HepG2 (cell line): ENCODE results near the gene TAPBP. TPM values are rescaled to one million over a fixed set of nuclear protein-coding genes. Genes with fewer than 3 reads are reported as not detected.

Source experiments
- ADNP ChIP-seq: sonication (generic); formaldehyde crosslinking; IDR thresholded peaks from 2 replicates; pipeline ENCODE4 v1.4.0; 2020; ENCODE audit warnings: missing genetic modification reagents
- ATM ChIP-seq: fragments of 450-650 bp; IDR thresholded peaks from 2 replicates; pipeline ENCODE4 v1.7.1; 2017; ENCODE audit warnings: mild to moderate bottlenecking, borderline replicate concordance
- DNMT1 ChIP-seq: sonication (generic); formaldehyde crosslinking; IDR thresholded peaks from 2 replicates; pipeline ENCODE4 v1.5.1; 2020; ENCODE audit warnings: mild to moderate bottlenecking, missing genetic modification reagents
- EHMT2 ChIP-seq: fragments of 200-600 bp; sonication (generic); IDR thresholded peaks from 2 replicates; pipeline ENCODE4 v1.7.0; 2017; ENCODE audit warnings: antibody characterized with exemption, low read depth, low read length, borderline replicate concordance
- GLI4 ChIP-seq: sonication (generic); formaldehyde crosslinking; IDR thresholded peaks from 2 replicates; pipeline ENCODE4 v1.5.1; 2020; ENCODE audit warnings: missing genetic modification reagents, mild to moderate bottlenecking, moderate library complexity, borderline replicate concordance
- HIVEP1 ChIP-seq: sonication (generic); formaldehyde crosslinking; IDR thresholded peaks from 2 replicates; pipeline ENCODE4 v1.4.0; 2020; ENCODE audit warnings: mild to moderate bottlenecking, missing genetic modification reagents
- HNRNPL ChIP-seq: fragments of 200-400 bp; formaldehyde crosslinking; IDR thresholded peaks from 2 replicates; pipeline ENCODE4 v1.6.1; 2017; ENCODE audit warnings: mild to moderate bottlenecking, low read depth, low read length
- JUND ChIP-seq: sonication (generic); formaldehyde crosslinking; IDR thresholded peaks from 2 replicates; pipeline ENCODE4 v1.8.0; 2022; ENCODE audit warnings: mild to moderate bottlenecking, missing genetic modification reagents
- KDM5A ChIP-seq: fragments of 200-600 bp; sonication (generic); IDR thresholded peaks from 2 replicates; pipeline ENCODE4 v1.7.0; 2018; ENCODE audit warnings: antibody characterized with exemption, mild to moderate bottlenecking, low read length, borderline replicate concordance
- NCOA1 ChIP-seq: sonication (generic); formaldehyde crosslinking; IDR thresholded peaks from 2 replicates; pipeline ENCODE4 v1.9.0; 2021; ENCODE audit warnings: missing genetic modification reagents
- NR2C2 ChIP-seq: sonication (generic); formaldehyde crosslinking; IDR thresholded peaks from 2 replicates; pipeline ENCODE4 v1.4.0; 2020; ENCODE audit warnings: missing genetic modification reagents, mild to moderate bottlenecking, moderate library complexity, borderline replicate concordance
- RBAK ChIP-seq: sonication (generic); formaldehyde crosslinking; IDR thresholded peaks from 2 replicates; pipeline ENCODE4 v1.5.1; 2020; ENCODE audit warnings: mild to moderate bottlenecking, missing genetic modification reagents
- RORA ChIP-seq: sonication (generic); formaldehyde crosslinking; IDR thresholded peaks from 2 replicates; pipeline ENCODE4 v1.5.0; 2020; ENCODE audit warnings: mild to moderate bottlenecking, missing genetic modification reagents, moderate library complexity
- SMYD3 ChIP-seq: sonication (generic); formaldehyde crosslinking; IDR thresholded peaks from 2 replicates; pipeline ENCODE4 v1.8.1; 2023; ENCODE audit warnings: mild to moderate bottlenecking, missing genetic modification reagents
- SP5 ChIP-seq: IDR thresholded peaks from 2 replicates; pipeline ENCODE4 v1.6.1; 2016; ENCODE audit warnings: low read depth, borderline replicate concordance
- SUZ12 ChIP-seq: fragments of 150-350 bp; IDR thresholded peaks from 2 replicates; pipeline ENCODE4 v1.6.1; 2014; ENCODE audit warnings: low read depth, low read length
- ZBTB21 ChIP-seq: sonication (generic); formaldehyde crosslinking; IDR thresholded peaks from 2 replicates; pipeline ENCODE4 v1.4.0; 2020; ENCODE audit warnings: missing genetic modification reagents
- ZNF337 ChIP-seq: sonication (generic); formaldehyde crosslinking; IDR thresholded peaks from 2 replicates; pipeline ENCODE4 v1.5.1; 2020; ENCODE audit warnings: missing genetic modification reagents, low read depth, mild to moderate bottlenecking, borderline replicate concordance
- ZNF839 ChIP-seq: sonication (generic); formaldehyde crosslinking; IDR thresholded peaks from 2 replicates; pipeline ENCODE4 v1.4.0; 2020; ENCODE audit warnings: missing genetic modification reagents, mild to moderate bottlenecking, borderline replicate concordance
- ZZZ3 ChIP-seq: sonication (generic); formaldehyde crosslinking; IDR thresholded peaks from 2 replicates; pipeline ENCODE4 v1.4.0; 2020; ENCODE audit warnings: missing genetic modification reagents, mild to moderate bottlenecking, borderline replicate concordance
- polyA plus RNA-seq, 8 experiments: library from polyadenylated mRNA; depleted of rRNA in 3 of 8; stranded (reverse) in 7 of 8; unstranded in 1 of 8; fragments of >200 nt; fragmentation: Illumina TruSeq in 4 of 8; extraction: Trizol in 4 of 8; gene quantifications; 2 replicates each; pipeline versions ENCODE4 v1.2.1 to v1.2.3, GENCODE V29; 2011 to 2016; ENCODE audit warnings: low read depth in 4 of 8, missing spikeins in 1 of 8, mixed read lengths in 1 of 8; ENCODE audit not compliant: insufficient read depth in 1 of 8
- total RNA-seq, 5 experiments: library from RNA; depleted of rRNA; stranded (reverse); fragments of >200 nt; fragmentation: Illumina TruSeq; extraction: Trizol; gene quantifications; 2 replicates each; pipeline ENCODE4 v1.2.3, GENCODE V29; 2016; ENCODE audit warnings: low read depth in 1 of 5
- TF ChIP-seq, protein P1 (sequence below): sonication (generic); formaldehyde crosslinking; IDR thresholded peaks from 2 replicates; pipeline ENCODE4 v1.4.0; 2020; ENCODE audit warnings: mild to moderate bottlenecking, missing genetic modification reagents
- TF ChIP-seq, protein P2 (sequence below): sonication (generic); formaldehyde crosslinking; IDR thresholded peaks from 2 replicates; pipeline ENCODE4 v1.4.0; 2020; ENCODE audit warnings: missing genetic modification reagents
- TF ChIP-seq, protein P3 (sequence below): sonication (generic); formaldehyde crosslinking; IDR thresholded peaks from 2 replicates; pipeline ENCODE4 v1.8.0; 2022; ENCODE audit warnings: mild to moderate bottlenecking, missing genetic modification reagents; ENCODE audit not compliant: insufficient replicate concordance
- TF ChIP-seq, protein P4 (sequence below): sonication (generic); formaldehyde crosslinking; IDR thresholded peaks from 2 replicates; pipeline ENCODE4 v1.4.0; 2020; ENCODE audit warnings: missing genetic modification reagents, borderline replicate concordance

The TAPBP gene
- total and polyA plus RNA-seq, 2 of the 13 experiments (the other 11 are each of a cell fraction or from before 2014, with no cell fraction given) = 27.4 to 32.3 TPM

DNA sequence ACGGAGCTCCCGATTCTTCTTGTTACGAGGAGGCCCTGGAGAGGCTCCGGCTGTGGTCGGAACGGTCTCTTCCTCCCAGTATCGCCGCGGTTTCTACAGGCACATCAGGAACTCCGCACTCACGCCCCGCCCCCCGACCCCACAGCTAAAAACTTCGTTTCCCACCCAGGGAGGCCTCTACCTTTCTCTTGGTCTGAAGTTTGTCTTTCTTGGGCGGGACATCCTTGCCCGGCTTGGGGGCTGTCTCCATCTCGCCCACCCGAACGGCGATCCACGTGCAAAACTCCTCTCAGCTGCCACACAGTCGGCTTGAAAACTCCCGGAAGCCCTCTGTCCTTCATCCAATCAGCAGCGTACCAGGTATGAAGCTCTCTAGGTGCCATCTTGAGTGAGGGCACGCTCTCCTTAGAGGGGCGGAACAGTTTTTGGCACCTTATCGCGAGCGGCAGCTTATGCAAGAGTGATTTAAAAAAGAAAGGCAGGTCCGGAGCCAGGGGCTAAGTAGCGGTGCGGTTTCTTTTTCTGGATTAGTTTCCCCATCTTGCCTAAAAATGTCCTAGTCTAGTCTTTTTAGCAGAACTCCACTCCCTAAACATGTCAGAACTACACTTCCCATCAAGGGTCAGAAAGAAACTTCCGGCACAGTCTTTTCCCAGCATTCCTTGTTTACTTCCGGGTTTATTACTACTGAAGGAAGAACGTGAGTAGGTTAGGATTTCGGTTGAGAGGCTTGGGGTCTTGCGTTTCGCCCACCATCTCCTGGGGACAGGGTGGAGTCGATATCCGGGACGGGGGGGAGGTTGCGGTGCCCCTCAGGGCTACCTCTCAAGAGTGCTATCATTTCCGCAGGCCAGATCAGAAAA is 24.7 kb downstream of the TAPBP start, which contains the start of the genes PFDN6 and WDR46 (continued):
- TF ChIP-seq, protein P1, sequence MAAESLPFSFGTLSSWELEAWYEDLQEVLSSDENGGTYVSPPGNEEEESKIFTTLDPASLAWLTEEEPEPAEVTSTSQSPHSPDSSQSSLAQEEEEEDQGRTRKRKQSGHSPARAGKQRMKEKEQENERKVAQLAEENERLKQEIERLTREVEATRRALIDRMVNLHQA (CRISPR knock-in tag) = no peak
- TF ChIP-seq RBAK (no peak), JUND (peak; percentile 32; the same call in 1 of the 2 replicates), ZBTB21 (CRISPR knock-in tag) (no peak), NR2C2 (CRISPR knock-in tag) (peak; percentile 100), ADNP (CRISPR knock-in tag) (no peak), KDM5A (peak; percentile 98), HNRNPL (no peak), DNMT1 (CRISPR knock-in tag) (no peak), SUZ12 (peak; percentile 83), SMYD3 (CRISPR knock-in tag) (no peak), GLI4 (CRISPR knock-in tag) (no peak), ZNF839 (CRISPR knock-in tag) (no peak; the same call in 1 of the 2 replicates), NCOA1 (CRISPR knock-in tag) (no peak), HIVEP1 (CRISPR knock-in tag) (no peak), RORA (CRISPR knock-in tag) (no peak), EHMT2 (no peak; the same call in 1 of the 2 replicates), ATM (no peak), ZZZ3 (CRISPR knock-in tag) (peak; percentile 36; the same call in 1 of the 2 replicates), SP5 (CRISPR knock-in tag) (peak; percentile 26; the same call in 1 of the 2 replicates), ZNF337 (no peak)
- TF ChIP-seq, protein P2, sequence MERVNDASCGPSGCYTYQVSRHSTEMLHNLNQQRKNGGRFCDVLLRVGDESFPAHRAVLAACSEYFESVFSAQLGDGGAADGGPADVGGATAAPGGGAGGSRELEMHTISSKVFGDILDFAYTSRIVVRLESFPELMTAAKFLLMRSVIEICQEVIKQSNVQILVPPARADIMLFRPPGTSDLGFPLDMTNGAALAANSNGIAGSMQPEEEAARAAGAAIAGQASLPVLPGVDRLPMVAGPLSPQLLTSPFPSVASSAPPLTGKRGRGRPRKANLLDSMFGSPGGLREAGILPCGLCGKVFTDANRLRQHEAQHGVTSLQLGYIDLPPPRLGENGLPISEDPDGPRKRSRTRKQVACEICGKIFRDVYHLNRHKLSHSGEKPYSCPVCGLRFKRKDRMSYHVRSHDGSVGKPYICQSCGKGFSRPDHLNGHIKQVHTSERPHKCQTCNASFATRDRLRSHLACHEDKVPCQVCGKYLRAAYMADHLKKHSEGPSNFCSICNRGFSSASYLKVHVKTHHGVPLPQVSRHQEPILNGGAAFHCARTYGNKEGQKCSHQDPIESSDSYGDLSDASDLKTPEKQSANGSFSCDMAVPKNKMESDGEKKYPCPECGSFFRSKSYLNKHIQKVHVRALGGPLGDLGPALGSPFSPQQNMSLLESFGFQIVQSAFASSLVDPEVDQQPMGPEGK (CRISPR knock-in tag) = peak; percentile 16
- TF ChIP-seq, protein P3, sequence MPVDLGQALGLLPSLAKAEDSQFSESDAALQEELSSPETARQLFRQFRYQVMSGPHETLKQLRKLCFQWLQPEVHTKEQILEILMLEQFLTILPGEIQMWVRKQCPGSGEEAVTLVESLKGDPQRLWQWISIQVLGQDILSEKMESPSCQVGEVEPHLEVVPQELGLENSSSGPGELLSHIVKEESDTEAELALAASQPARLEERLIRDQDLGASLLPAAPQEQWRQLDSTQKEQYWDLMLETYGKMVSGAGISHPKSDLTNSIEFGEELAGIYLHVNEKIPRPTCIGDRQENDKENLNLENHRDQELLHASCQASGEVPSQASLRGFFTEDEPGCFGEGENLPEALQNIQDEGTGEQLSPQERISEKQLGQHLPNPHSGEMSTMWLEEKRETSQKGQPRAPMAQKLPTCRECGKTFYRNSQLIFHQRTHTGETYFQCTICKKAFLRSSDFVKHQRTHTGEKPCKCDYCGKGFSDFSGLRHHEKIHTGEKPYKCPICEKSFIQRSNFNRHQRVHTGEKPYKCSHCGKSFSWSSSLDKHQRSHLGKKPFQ (CRISPR knock-in tag) = no peak
- TF ChIP-seq, protein P4, sequence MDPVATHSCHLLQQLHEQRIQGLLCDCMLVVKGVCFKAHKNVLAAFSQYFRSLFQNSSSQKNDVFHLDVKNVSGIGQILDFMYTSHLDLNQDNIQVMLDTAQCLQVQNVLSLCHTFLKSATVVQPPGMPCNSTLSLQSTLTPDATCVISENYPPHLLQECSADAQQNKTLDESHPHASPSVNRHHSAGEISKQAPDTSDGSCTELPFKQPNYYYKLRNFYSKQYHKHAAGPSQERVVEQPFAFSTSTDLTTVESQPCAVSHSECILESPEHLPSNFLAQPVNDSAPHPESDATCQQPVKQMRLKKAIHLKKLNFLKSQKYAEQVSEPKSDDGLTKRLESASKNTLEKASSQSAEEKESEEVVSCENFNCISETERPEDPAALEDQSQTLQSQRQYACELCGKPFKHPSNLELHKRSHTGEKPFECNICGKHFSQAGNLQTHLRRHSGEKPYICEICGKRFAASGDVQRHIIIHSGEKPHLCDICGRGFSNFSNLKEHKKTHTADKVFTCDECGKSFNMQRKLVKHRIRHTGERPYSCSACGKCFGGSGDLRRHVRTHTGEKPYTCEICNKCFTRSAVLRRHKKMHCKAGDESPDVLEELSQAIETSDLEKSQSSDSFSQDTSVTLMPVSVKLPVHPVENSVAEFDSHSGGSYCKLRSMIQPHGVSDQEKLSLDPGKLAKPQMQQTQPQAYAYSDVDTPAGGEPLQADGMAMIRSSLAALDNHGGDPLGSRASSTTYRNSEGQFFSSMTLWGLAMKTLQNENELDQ = no peak
